GM23338 (cell line): Measurements from ENCODE around the gene C10orf53. TPM values are rescaled to one million over a fixed set of nuclear protein-coding genes. Genes with fewer than 3 reads are reported as not detected.

Experiments
- ATAC-seq: fragments of 200-7000 bp; cut with Tn5 transposase; 3 replicates; pipeline ENCODE4 v1.9.1; 2020
- DNase-seq: peaks from one replicate; pipeline ENCODE4 v3.0.0-alpha.2; 2015; ENCODE audit warnings: low spot score
- H2AFZ ChIP-seq: fragments of 200-600 bp; sonication (generic); 2 replicates; pipeline ENCODE4 v1.8.0; 2016; ENCODE audit warnings: antibody characterized with exemption, mild to moderate bottlenecking, moderate library complexity
- H3F3A ChIP-seq: fragments of 200-600 bp; sonication (generic); replicated peaks from 2 replicates; pipeline ENCODE4 v1.8.0; 2017; ENCODE audit warnings: antibody characterized with exemption, mixed run types, low read depth
- H3K27ac ChIP-seq: fragments of 200-600 bp; sonication (generic); 2 replicates; pipeline ENCODE4 v1.6.1; 2016; ENCODE audit warnings: low read depth
- H3K27me3 ChIP-seq: fragments of 200-600 bp; sonication (generic); 2 replicates; pipeline ENCODE4 v1.8.0; 2016; ENCODE audit warnings: mild to moderate bottlenecking, mixed run types, moderate library complexity; ENCODE audit not compliant: insufficient read depth
- H3K36me3 ChIP-seq: fragments of 200-600 bp; sonication (generic); 2 replicates; pipeline ENCODE4 v1.8.0; 2016; ENCODE audit warnings: mild to moderate bottlenecking; ENCODE audit not compliant: insufficient read depth
- H3K4me1 ChIP-seq: fragments of 200-600 bp; sonication (generic); 2 replicates; pipeline ENCODE4 v1.8.0; 2016; ENCODE audit warnings: mild to moderate bottlenecking, moderate library complexity; ENCODE audit not compliant: insufficient read depth
- H3K4me2 ChIP-seq: fragments of 200-600 bp; sonication (generic); 2 replicates; pipeline ENCODE4 v1.7.1; 2017; ENCODE audit warnings: mixed run types
- H3K4me3 ChIP-seq: fragments of 200-600 bp; sonication (generic); 2 replicates; pipeline ENCODE4 v1.6.1; 2016; ENCODE audit warnings: mixed run types
- H3K79me2 ChIP-seq: fragments of 200-600 bp; sonication (generic); replicated peaks from 2 replicates; pipeline ENCODE4 v1.8.0; 2017; ENCODE audit warnings: mild to moderate bottlenecking; ENCODE audit not compliant: insufficient read depth
- H3K9me2 ChIP-seq: fragments of 200-600 bp; sonication (generic); 2 replicates; pipeline ENCODE4 v1.8.0; 2017; ENCODE audit not compliant: insufficient read depth
- H4K20me1 ChIP-seq: fragments of 200-600 bp; sonication (generic); replicated peaks from 2 replicates; pipeline ENCODE4 v1.8.0; 2017; ENCODE audit warnings: mild to moderate bottlenecking; ENCODE audit not compliant: insufficient read depth
- H3K27ac Mint-ChIP-seq: 2 replicates; pipeline ENCODE4 v1.8.0; 2020; ENCODE audit warnings: inconsistent platforms, mild to moderate bottlenecking, moderate library complexity, mixed read lengths
- H3K27me3 Mint-ChIP-seq: 3 replicates; pipeline ENCODE4 v1.8.0; 2022; ENCODE audit warnings: low read depth, mild to moderate bottlenecking, moderate library complexity, mixed read lengths, inconsistent platforms; ENCODE audit not compliant: insufficient read depth, poor library complexity
- H3K36me3 Mint-ChIP-seq: 3 replicates; pipeline ENCODE4 v1.8.0; 2021; ENCODE audit warnings: low read depth, mild to moderate bottlenecking, inconsistent platforms, moderate library complexity, mixed read lengths
- H3K4me1 Mint-ChIP-seq: 3 replicates; pipeline ENCODE4 v1.8.0; 2020; ENCODE audit warnings: mild to moderate bottlenecking, inconsistent platforms, mixed read lengths
- H3K4me3 Mint-ChIP-seq: 3 replicates; pipeline ENCODE4 v1.8.0; 2021; ENCODE audit warnings: moderate library complexity, mild to moderate bottlenecking, inconsistent platforms, mixed read lengths
- H3K9me3 Mint-ChIP-seq: 3 replicates; pipeline ENCODE4 v1.8.0; 2020; ENCODE audit warnings: moderate library complexity, mild to moderate bottlenecking, inconsistent platforms, mixed read lengths
- CREB1 ChIP-seq: fragments of 250-450 bp; sonication (Bioruptor Pico); IDR thresholded peaks from 2 replicates; pipeline ENCODE4 v1.5.0; 2020; ENCODE audit warnings: low read depth, mild to moderate bottlenecking, moderate library complexity
- CTCF ChIP-seq, 2 experiments: fragments of 200-600 bp in 1 of 2; sonication (generic) in 1 of 2; conservative IDR thresholded peaks; 2 replicates each; pipeline versions ENCODE4 v1.5.1 to v1.6.1; 2016 to 2017; ENCODE audit warnings: antibody characterized with exemption in 2 of 2, low read depth in 2 of 2, mild to moderate bottlenecking in 2 of 2, moderate library complexity in 1 of 2
- ETS1 ChIP-seq: IDR thresholded peaks from 2 replicates; pipeline ENCODE4 v1.6.1; 2016; ENCODE audit warnings: antibody characterized with exemption
- EZH2 ChIP-seq: fragments of 200-600 bp; sonication (generic); IDR thresholded peaks from one replicate; pipeline ENCODE4 v1.8.0; 2017; ENCODE audit warnings: antibody characterized with exemption, mild to moderate bottlenecking, low read depth; ENCODE audit not compliant: unreplicated experiment
- EZH2phosphoT487 ChIP-seq: fragments of 200-600 bp; sonication (generic); IDR thresholded peaks from one replicate; pipeline ENCODE4 v1.8.1; 2018; ENCODE audit warnings: antibody characterized with exemption; ENCODE audit not compliant: unreplicated experiment
- JUNB ChIP-seq: IDR thresholded peaks from one replicate; pipeline ENCODE4 v1.6.1; 2016; ENCODE audit warnings: antibody characterized with exemption; ENCODE audit not compliant: unreplicated experiment
- NANOG ChIP-seq: IDR thresholded peaks from 2 replicates; pipeline ENCODE4 v1.6.1; 2016; ENCODE audit warnings: antibody characterized with exemption, borderline replicate concordance
- POLR2AphosphoS5 ChIP-seq: IDR thresholded peaks from 2 replicates; pipeline ENCODE4 v1.6.1; 2016; ENCODE audit warnings: antibody characterized with exemption, low read depth
- REST ChIP-seq: IDR thresholded peaks from one replicate; pipeline ENCODE4 v1.6.1; 2018; ENCODE audit warnings: antibody characterized with exemption; ENCODE audit not compliant: unreplicated experiment
- STAT1 ChIP-seq: IDR thresholded peaks from one replicate; pipeline ENCODE4 v1.6.1; 2016; ENCODE audit warnings: antibody characterized with exemption; ENCODE audit not compliant: unreplicated experiment
- ZNF114 ChIP-seq: fragments of 250-450 bp; sonication (Bioruptor Pico); IDR thresholded peaks from 2 replicates; pipeline ENCODE4 v1.5.0; 2020; ENCODE audit warnings: mild to moderate bottlenecking, moderate library complexity
- ZNF331 ChIP-seq: fragments of 250-450 bp; sonication (Bioruptor Pico); IDR thresholded peaks from 2 replicates; pipeline ENCODE4 v1.5.0; 2020; ENCODE audit warnings: low read depth, mild to moderate bottlenecking, moderate library complexity
- ZNF462 ChIP-seq: fragments of 250-450 bp; sonication (Bioruptor Pico); IDR thresholded peaks from 2 replicates; pipeline ENCODE4 v1.5.0; 2020; ENCODE audit warnings: mild to moderate bottlenecking, moderate library complexity
- polyA plus RNA-seq: library from polyadenylated mRNA; unstranded; fragments of >200 nt; fragmentation: Nextera tagmentation; extraction: Ambion mirVana; gene quantifications from 2 replicates; pipeline ENCODE4 v1.2.1, GENCODE V29; 2016
- total RNA-seq: library from RNA; depleted of rRNA; stranded (reverse); fragments of >200 nt; shearing (Covaris generic); gene quantifications from 2 replicates; pipeline ENCODE4 v1.2.3, GENCODE V29; 2014

Gene C10orf53
- total and polyA plus RNA-seq, 2 experiments from 2014 or later: not detected

DNA sequence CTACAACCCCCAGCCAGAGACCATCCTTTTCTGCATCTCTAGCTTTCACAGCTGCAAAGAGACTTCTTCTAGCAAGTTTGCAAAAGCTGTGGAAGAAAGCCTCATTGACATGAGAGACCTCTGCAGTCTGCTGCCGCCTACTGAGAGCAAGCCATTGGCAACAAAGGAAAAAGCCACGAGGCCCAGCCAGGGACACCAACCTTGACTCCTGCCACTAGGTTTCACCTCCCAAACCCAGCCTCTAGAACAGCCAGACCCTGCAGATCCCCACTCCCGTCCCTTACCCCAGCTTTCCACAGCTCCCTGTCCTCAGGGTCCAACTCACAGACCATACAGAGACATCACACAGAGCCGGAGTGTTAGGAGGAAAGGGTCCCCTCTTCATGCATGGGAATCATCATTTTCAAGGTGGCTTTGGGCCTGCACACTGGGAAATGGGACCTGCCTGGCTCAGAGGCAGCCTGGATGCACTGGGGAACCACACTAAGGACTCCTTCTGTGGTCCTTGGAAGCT is 14.6 kb upstream of the C10orf53 start:
- Histone ChIP-seq H4K20me1 (no peaks in the 10 kb centered on the region; the same call in 1 of the 2 replicates), H3F3A (no peaks in the 10 kb centered on the region), H3K4me1 (no peaks in the 10 kb centered on the region; the same call in 1 of the 2 replicates), H3K27me3 (peaks cover 9% of the 10 kb centered on the region; the same call in 1 of the 2 replicates), H3K9me2 (no peaks in the 10 kb centered on the region), H3K4me3 (no peak overlapping the region), H3K27ac (no peak overlapping the region), H2AFZ (no peak overlapping the region), H3K36me3 (no peaks in the 10 kb centered on the region), H3K4me2 (no peak overlapping the region), H3K79me2 (no peaks in the 10 kb centered on the region)
- Mint-ChIP-seq H3K4me1 (peaks cover 9% of the 10 kb centered on the region), H3K4me3 (no peak overlapping the region), H3K36me3 (no peaks in the 10 kb centered on the region), H3K27ac (no peak overlapping the region), H3K27me3 (peaks cover 12% of the 10 kb centered on the region), H3K9me3 (peaks cover 4% of the 10 kb centered on the region; the same call in 2 of the 3 replicates)
- ATAC-seq (no peak), DNase-seq (no peak)
- TF ChIP-seq ZNF462 (CRISPR knock-in tag) (no peak), EZH2phosphoT487 (no peak), JUNB (no peak), EZH2 (no peak), STAT1 (no peak), CREB1 (CRISPR knock-in tag) (no peak), ETS1 (no peak), REST (no peak), ZNF114 (CRISPR knock-in tag) (no peak), NANOG (no peak), CTCF (conservative IDR thresholded peaks at IDR 0.05; ENCODE audit: low read depth in 2 of 2) (no peak), ZNF331 (CRISPR knock-in tag) (no peak), POLR2AphosphoS5 (no peak)
